Measurements from ENCODE around the gene FITM1.

FITM1 gene

GRCh38 chr14:24096545-24097181, 33.8 kb upstream of the FITM1 start:
- H3K27ac ChIP-seq = peak overlapping the region; percentile 88
- ChIA-PET POLR2A (ENCODE audit: low non-redundant PET) (interaction anchor here (0.7 kb wide), 2 partner anchors 12 to 202 kb away, joined by 3 to 5 read pairs; no protein-coding TSS in a partner anchor), CTCF (interaction anchor here (1.4 kb wide), 1 partner anchor 12 kb away, joined by 4 read pairs; no protein-coding TSS in a partner anchor)
- DNase-seq (ENCODE audit: low spot score) = no peak
- TF ChIP-seq, protein P1, sequence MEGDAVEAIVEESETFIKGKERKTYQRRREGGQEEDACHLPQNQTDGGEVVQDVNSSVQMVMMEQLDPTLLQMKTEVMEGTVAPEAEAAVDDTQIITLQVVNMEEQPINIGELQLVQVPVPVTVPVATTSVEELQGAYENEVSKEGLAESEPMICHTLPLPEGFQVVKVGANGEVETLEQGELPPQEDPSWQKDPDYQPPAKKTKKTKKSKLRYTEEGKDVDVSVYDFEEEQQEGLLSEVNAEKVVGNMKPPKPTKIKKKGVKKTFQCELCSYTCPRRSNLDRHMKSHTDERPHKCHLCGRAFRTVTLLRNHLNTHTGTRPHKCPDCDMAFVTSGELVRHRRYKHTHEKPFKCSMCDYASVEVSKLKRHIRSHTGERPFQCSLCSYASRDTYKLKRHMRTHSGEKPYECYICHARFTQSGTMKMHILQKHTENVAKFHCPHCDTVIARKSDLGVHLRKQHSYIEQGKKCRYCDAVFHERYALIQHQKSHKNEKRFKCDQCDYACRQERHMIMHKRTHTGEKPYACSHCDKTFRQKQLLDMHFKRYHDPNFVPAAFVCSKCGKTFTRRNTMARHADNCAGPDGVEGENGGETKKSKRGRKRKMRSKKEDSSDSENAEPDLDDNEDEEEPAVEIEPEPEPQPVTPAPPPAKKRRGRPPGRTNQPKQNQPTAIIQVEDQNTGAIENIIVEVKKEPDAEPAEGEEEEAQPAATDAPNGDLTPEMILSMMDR (conservative IDR thresholded peaks at IDR 0.05; ENCODE audit: low read depth) = no peak

DNA sequence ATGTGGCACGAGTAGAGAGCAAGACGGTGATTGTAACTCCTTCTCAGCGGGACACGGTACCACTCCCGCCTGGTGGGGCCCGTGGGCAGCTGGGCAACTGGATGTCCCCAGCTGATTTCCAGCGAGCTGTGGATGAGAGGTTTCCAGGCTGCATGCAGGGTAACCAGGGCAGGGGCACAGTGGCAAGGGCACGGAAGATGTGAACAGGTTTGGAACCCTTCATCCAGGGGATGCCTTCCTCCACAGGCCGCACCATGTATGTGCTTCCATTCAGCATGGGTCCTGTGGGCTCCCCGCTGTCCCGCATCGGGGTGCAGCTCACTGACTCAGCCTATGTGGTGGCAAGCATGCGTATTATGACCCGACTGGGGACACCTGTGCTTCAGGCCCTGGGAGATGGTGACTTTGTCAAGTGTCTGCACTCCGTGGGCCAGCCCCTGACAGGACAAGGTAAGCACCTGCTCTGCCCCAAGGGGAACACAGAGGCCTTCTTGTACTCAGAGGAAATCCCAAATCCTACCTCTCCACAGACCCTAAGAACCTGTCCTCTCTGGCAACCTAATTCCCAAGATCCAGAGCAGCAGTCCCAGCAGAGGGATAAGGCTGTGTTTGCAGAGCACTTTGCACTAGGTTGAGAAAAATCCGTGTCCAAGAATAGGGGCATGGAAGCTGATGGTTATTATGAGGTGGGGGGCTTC, 32.1 kb upstream of the FITM1 start:
- TF ChIP-seq, protein P1 (conservative IDR thresholded peaks at IDR 0.05; ENCODE audit: low read depth) = no peak
- ChIA-PET POLR2A (ENCODE audit: low non-redundant PET) (no interaction called here), CTCF (interaction anchor here (1.4 kb wide), 1 partner anchor 10 kb away, joined by 4 read pairs; no protein-coding TSS in a partner anchor)
- no peak for DNase-seq (ENCODE audit: low spot score)
- 0 out of 2 replicates have a peak overlapping the region, but pooled peaks have one; percentile 6 for H3K27ac ChIP-seq

GRCh38 chr14:24098927-24099813, 31.3 kb upstream of the FITM1 start:
- CTCF ChIA-PET = interaction anchor here (1.4 kb wide), 1 partner anchor 10 kb away, joined by 5 read pairs; no protein-coding TSS in a partner anchor
- TF ChIP-seq, protein P1 (conservative IDR thresholded peaks at IDR 0.05; ENCODE audit: low read depth) = no peak
- DNase-seq (ENCODE audit: low spot score) = no peak
- peak overlapping the region; percentile 6; the same call in 1 of the 2 replicates for H3K27ac ChIP-seq
- POLR2A ChIA-PET (ENCODE audit: low non-redundant PET) = no interaction called here

DNA sequence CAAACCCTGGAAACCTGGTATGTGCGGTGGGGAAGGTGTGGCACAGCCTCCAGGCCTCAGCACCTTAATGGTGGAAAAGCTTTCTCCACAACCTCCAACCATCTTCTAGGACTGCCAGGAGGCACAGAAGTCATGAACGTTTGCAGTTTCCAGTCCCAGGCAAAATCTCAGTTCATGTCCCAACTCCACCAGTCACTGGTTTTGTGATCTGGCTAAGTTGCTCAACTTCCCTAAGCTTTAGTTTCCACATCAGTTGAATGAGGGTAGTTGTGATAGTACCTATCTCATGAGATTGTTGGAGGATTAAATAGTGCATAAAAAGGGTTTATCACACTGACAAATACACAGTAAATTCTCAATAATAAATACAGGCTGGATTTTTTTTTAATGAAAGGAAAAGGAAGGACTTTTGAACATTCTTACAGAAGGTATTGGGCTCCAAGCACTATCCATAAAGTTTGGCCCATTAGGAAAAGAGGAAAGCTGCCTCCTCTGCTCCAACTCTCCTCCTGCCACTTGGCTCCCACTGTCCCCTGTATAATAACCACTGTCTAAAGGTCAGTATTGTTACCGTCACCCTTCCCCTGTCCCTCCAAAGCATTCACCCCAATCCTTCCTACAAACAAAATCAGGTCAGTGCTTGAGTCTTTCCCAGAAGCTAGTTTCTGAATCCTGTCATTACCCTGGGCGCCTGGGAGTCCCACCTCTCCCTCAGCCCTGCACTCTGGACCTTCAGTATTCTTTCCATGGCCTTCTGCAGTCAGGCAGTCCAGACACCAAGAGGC, 30.1 kb upstream of the FITM1 start:
- no peak for DNase-seq (ENCODE audit: low spot score)
- POLR2A ChIA-PET (ENCODE audit: low non-redundant PET) = no interaction called here

DNA sequence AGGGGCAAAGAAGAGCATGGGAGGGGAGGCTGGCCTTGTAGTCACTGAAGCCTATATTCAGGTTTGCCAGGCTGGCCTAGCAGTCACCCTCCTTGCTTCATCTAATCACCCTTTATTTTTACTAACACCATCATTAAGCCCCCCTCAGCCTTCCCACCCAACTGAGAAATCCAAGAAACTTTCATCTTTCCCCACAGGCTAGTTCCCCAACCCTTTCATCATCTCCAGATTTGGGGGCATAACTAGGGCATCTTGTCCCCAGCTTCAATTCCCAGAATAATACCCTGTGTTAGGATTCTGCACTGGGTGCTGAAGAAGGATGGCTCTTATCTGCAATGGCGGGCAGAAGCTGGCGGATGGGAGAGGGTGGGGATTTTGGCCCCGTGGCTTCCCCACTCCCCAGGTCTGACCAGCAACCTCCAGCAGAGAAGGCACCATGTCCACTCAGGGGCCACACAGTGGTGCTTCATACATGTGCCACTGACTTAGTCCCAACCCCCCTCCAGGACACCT, 29.4 kb upstream of the FITM1 start:
- POLR2A ChIA-PET (ENCODE audit: low non-redundant PET) = no interaction called here
- no peak for DNase-seq (ENCODE audit: low spot score)
- CTCF ChIA-PET = interaction anchor here (0.6 kb wide), 1 partner anchor 26 kb away, joined by 3 read pairs; no protein-coding TSS in a partner anchor
- TF ChIP-seq, protein P1 (conservative IDR thresholded peaks at IDR 0.05; ENCODE audit: low read depth) = no peak
- peak overlapping the region; percentile 10; the same call in 1 of the 2 replicates for H3K27ac ChIP-seq

More for the DNA sequence above, 30.1 kb upstream of the FITM1 start:
- TF ChIP-seq, protein P1 (conservative IDR thresholded peaks at IDR 0.05; ENCODE audit: low read depth) = no peak
- CTCF ChIA-PET = interaction anchor here (0.6 to 1.4 kb wide), 3 partner anchors 8 to 626 kb away, joined by 3 to 5 read pairs (median 3); no protein-coding TSS in a partner anchor
- peak overlapping the region; percentile 26; the same call in 1 of the 2 replicates for H3K27ac ChIP-seq

Measured in RWPE1 (cell line).